ENCODE data around the gene PCDHGB6. TPM values are rescaled to one million over a fixed set of nuclear protein-coding genes. Genes with fewer than 3 reads are reported as not detected.
"Not testable (repeated sequence)": the region's sequence is repeated elsewhere in the genome, so short reads cannot be mapped to it uniquely, and the experiment has no call there.

The PCDHGB6 gene
- polyA plus RNA-seq, 2 of the 4 experiments (the other 2 are of a cell fraction): 0.09 to 0.21 TPM

DNA sequence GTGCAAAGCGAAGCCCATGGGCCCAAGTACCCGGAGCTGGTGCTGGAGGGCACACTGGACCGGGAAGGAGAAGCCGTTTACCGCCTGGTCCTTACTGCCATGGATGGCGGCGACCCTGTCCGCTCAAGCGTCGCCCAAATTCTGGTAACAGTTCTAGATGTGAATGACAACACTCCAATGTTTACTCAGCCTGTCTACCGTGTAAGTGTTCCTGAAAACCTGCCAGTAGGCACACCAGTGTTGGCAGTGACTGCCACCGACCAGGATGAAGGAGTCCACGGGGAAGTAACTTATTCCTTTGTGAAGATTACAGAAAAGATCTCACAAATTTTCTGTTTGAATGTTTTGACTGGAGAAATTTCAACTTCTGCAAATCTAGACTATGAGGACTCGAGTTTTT lies 33.2 kb upstream of the PCDHGB6 start:
- ChIA-PET POLR2A (no interaction called here), CTCF (interaction anchor here (0.8 to 2.5 kb wide), 4 partner anchors 10 to 189 kb away, joined by 3 to 10 read pairs (median 6); partner anchors contain the start of genes PCDHGA5 and PCDHGB1)
- Histone ChIP-seq H3K9me3 (peaks cover 55% of the 10 kb centered on the region), H3K27ac (no peak overlapping the region), H3K4me2 (no peak overlapping the region), H3K4me1 (no peaks in the 10 kb centered on the region), H3K4me3 (no peak overlapping the region)
- FAIRE-seq (no peak), DNase-seq (ENCODE audit: low read depth in 1 of 2, low spot score in 1 of 2) (no peak), ATAC-seq (no peak)
- 55% methylated on average over 13 of the region's 14 CpGs for WGBS (ENCODE audit: missing lambda C conversion rate)
- TF ChIP-seq, protein P1, sequence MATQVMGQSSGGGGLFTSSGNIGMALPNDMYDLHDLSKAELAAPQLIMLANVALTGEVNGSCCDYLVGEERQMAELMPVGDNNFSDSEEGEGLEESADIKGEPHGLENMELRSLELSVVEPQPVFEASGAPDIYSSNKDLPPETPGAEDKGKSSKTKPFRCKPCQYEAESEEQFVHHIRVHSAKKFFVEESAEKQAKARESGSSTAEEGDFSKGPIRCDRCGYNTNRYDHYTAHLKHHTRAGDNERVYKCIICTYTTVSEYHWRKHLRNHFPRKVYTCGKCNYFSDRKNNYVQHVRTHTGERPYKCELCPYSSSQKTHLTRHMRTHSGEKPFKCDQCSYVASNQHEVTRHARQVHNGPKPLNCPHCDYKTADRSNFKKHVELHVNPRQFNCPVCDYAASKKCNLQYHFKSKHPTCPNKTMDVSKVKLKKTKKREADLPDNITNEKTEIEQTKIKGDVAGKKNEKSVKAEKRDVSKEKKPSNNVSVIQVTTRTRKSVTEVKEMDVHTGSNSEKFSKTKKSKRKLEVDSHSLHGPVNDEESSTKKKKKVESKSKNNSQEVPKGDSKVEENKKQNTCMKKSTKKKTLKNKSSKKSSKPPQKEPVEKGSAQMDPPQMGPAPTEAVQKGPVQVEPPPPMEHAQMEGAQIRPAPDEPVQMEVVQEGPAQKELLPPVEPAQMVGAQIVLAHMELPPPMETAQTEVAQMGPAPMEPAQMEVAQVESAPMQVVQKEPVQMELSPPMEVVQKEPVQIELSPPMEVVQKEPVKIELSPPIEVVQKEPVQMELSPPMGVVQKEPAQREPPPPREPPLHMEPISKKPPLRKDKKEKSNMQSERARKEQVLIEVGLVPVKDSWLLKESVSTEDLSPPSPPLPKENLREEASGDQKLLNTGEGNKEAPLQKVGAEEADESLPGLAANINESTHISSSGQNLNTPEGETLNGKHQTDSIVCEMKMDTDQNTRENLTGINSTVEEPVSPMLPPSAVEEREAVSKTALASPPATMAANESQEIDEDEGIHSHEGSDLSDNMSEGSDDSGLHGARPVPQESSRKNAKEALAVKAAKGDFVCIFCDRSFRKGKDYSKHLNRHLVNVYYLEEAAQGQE (IDR thresholded peaks at IDR 0.05): no peak
- TF ChIP-seq, protein P2, sequence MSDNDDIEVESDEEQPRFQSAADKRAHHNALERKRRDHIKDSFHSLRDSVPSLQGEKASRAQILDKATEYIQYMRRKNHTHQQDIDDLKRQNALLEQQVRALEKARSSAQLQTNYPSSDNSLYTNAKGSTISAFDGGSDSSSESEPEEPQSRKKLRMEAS (IDR thresholded peaks at IDR 0.05): no peak
- TF ChIP-seq ZC3H11A (IDR thresholded peaks at IDR 0.05): no peak
- no peak for TF ChIP-seq MYC (IDR thresholded peaks at IDR 0.05; ENCODE audit: borderline replicate concordance, low read length)
- TF ChIP-seq, protein P3, sequence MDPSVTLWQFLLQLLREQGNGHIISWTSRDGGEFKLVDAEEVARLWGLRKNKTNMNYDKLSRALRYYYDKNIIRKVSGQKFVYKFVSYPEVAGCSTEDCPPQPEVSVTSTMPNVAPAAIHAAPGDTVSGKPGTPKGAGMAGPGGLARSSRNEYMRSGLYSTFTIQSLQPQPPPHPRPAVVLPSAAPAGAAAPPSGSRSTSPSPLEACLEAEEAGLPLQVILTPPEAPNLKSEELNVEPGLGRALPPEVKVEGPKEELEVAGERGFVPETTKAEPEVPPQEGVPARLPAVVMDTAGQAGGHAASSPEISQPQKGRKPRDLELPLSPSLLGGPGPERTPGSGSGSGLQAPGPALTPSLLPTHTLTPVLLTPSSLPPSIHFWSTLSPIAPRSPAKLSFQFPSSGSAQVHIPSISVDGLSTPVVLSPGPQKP (IDR thresholded peaks at IDR 0.05; ENCODE audit: low read depth, low read length): no peak
- no peak for TF ChIP-seq HEYL (CRISPR knock-in tag; IDR thresholded peaks at IDR 0.05)
- TF ChIP-seq, protein P4, sequence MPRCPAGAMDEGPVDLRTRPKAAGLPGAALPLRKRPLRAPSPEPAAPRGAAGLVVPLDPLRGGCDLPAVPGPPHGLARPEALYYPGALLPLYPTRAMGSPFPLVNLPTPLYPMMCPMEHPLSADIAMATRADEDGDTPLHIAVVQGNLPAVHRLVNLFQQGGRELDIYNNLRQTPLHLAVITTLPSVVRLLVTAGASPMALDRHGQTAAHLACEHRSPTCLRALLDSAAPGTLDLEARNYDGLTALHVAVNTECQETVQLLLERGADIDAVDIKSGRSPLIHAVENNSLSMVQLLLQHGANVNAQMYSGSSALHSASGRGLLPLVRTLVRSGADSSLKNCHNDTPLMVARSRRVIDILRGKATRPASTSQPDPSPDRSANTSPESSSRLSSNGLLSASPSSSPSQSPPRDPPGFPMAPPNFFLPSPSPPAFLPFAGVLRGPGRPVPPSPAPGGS (IDR thresholded peaks at IDR 0.05): no peak
- TF ChIP-seq, protein P5, sequence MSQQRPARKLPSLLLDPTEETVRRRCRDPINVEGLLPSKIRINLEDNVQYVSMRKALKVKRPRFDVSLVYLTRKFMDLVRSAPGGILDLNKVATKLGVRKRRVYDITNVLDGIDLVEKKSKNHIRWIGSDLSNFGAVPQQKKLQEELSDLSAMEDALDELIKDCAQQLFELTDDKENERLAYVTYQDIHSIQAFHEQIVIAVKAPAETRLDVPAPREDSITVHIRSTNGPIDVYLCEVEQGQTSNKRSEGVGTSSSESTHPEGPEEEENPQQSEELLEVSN (IDR thresholded peaks at IDR 0.05; ENCODE audit: borderline replicate concordance, low read depth): no peak
- no peak for TF ChIP-seq HOXB13 (CRISPR knock-in tag; IDR thresholded peaks at IDR 0.05; ENCODE audit: low read depth)
- no peak for TF ChIP-seq HOXB5 (CRISPR knock-in tag; IDR thresholded peaks at IDR 0.05)
- no peak for TF ChIP-seq PHF8 (IDR thresholded peaks at IDR 0.05; ENCODE audit: borderline replicate concordance, low read depth)
- TF ChIP-seq SMC3 (IDR thresholded peaks at IDR 0.05): no peak
- TF ChIP-seq, protein P6, sequence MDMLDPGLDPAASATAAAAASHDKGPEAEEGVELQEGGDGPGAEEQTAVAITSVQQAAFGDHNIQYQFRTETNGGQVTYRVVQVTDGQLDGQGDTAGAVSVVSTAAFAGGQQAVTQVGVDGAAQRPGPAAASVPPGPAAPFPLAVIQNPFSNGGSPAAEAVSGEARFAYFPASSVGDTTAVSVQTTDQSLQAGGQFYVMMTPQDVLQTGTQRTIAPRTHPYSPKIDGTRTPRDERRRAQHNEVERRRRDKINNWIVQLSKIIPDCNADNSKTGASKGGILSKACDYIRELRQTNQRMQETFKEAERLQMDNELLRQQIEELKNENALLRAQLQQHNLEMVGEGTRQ (IDR thresholded peaks at IDR 0.05): no peak
- TF ChIP-seq FOXS1 (CRISPR knock-in tag; IDR thresholded peaks at IDR 0.05): no peak

DNA sequence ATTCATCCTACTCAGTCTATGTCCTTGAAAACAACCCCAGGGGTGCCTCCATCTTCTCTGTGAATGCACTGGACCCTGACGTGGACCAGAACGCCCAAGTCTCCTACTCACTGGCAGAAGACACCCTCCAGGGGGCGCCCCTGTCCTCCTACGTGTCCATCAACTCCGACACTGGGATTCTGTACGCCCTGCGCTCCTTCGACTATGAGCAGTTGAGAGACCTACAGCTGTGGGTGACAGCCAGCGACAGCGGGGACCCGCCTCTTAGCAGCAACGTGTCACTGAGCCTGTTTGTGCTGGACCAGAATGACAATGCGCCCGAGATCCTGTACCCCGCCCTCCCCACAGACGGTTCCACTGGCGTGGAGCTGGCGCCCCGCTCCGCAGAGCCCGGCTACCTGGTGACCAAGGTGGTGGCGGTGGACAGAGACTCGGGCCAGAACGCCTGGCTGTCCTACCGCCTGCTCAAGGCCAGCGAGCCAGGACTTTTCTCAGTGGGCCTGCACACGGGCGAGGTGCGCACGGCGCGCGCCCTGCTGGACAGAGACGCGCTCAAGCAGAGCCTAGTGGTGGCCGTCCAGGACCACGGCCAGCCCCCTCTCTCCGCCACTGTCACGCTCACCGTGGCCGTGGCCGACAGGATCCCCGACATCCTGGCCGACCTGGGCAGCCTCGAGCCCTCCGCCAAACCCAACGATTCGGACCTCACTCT lies 32.2 kb upstream of the PCDHGB6 start:
- 65% methylated on average over 14 of the region's 48 CpGs for WGBS (ENCODE audit: missing lambda C conversion rate)
- FAIRE-seq; H3K4me2 ChIP-seq; POLR2A ChIA-PET; DNase-seq (ENCODE audit: low read depth in 1 of 2, low spot score in 1 of 2); H3K4me1 ChIP-seq; ATAC-seq; H3K27ac ChIP-seq; H3K4me3 ChIP-seq: not testable (repeated sequence)
- peaks cover 51% of the 10 kb centered on the region for H3K9me3 ChIP-seq
- CTCF ChIA-PET: interaction anchor here (2.0 to 2.5 kb wide), 2 partner anchors 11 to 183 kb away, joined by 8 to 10 read pairs; partner anchors contain the start of gene PCDHGA5

All from A549 (cell line).